Measurements from ENCODE around the gene TCERG1. TPM values are rescaled to one million over a fixed set of nuclear protein-coding genes. Genes with fewer than 3 reads are reported as not detected.

Gene TCERG1
- total RNA-seq, 1 experiment from 2014 or later: 83.5 TPM

DNA sequence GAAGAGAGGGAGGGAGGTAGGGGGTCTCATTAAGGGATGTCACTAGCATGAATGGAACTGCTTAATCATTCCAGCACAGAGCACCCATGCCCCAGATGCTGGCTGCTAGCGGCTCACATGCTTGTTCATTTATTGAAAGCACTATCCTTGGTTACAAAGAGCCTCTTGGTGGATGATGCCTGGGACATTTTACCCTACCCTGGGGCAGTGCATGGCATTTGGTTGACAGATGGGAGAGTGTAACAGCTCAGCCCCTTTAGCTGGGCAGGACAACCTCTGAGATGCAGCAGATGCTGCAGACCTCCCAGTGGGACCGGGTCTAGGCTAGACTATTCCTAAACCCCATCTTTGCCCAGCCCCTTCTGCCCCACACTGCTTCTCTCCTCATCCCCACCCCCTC is 46.9 kb upstream of the TCERG1 start:
- RAD21 ChIA-PET (ENCODE audit: low non-redundant PET in 1 of 2, low total read pairs in 2 of 2, uncharacterized antibody in 2 of 2, unreplicated experiment in 2 of 2): no interaction called here
- CTCF ChIA-PET: no interaction called here
- H3K4me1 ChIP-seq (ENCODE audit: control insufficient read depth in 1 of 2, insufficient read depth in 2 of 2, low read length in 2 of 2): no peaks in the 10 kb centered on the region
- H3K27me3 ChIP-seq (ENCODE audit: insufficient read depth, low read length): peaks cover 10% of the 10 kb centered on the region; the same call in 1 of the 2 replicates
- TF ChIP-seq JUND (IDR thresholded peaks at IDR 0.05) (no peak), SP1 (IDR thresholded peaks at IDR 0.05; ENCODE audit: low read depth) (no peak), POLR2AphosphoS5 (IDR thresholded peaks at IDR 0.05; ENCODE audit: low read depth, low read length) (no peak), EZH2 (IDR thresholded peaks at IDR 0.05) (no peak), EGR1 (IDR thresholded peaks at IDR 0.05; ENCODE audit: low read depth) (no peak), EZH2phosphoT487 (IDR thresholded peaks at IDR 0.05; ENCODE audit: borderline replicate concordance) (no peak), TCF7L2 (IDR thresholded peaks at IDR 0.05; ENCODE audit: borderline replicate concordance, extremely low read depth, insufficient read depth, insufficient read length) (no peak), CBX3 (IDR thresholded peaks at IDR 0.05; ENCODE audit: low read depth) (no peak), CEBPB (IDR thresholded peaks at IDR 0.05; ENCODE audit: low read depth) (no peak), SRF (IDR thresholded peaks at IDR 0.05; ENCODE audit: low read depth) (no peak), POLR2A (IDR thresholded peaks at IDR 0.05; ENCODE audit: borderline replicate concordance, extremely low read depth, insufficient read depth, insufficient read length) (no peak), ZFX (IDR thresholded peaks at IDR 0.05) (no peak)
- TF ChIP-seq, protein P1, sequence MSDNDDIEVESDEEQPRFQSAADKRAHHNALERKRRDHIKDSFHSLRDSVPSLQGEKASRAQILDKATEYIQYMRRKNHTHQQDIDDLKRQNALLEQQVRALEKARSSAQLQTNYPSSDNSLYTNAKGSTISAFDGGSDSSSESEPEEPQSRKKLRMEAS (IDR thresholded peaks at IDR 0.05): no peak
- TF ChIP-seq, protein P2, sequence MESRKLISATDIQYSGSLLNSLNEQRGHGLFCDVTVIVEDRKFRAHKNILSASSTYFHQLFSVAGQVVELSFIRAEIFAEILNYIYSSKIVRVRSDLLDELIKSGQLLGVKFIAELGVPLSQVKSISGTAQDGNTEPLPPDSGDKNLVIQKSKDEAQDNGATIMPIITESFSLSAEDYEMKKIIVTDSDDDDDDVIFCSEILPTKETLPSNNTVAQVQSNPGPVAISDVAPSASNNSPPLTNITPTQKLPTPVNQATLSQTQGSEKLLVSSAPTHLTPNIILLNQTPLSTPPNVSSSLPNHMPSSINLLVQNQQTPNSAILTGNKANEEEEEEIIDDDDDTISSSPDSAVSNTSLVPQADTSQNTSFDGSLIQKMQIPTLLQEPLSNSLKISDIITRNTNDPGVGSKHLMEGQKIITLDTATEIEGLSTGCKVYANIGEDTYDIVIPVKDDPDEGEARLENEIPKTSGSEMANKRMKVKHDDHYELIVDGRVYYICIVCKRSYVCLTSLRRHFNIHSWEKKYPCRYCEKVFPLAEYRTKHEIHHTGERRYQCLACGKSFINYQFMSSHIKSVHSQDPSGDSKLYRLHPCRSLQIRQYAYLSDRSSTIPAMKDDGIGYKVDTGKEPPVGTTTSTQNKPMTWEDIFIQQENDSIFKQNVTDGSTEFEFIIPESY (IDR thresholded peaks at IDR 0.05; ENCODE audit: extremely low read depth, insufficient replicate concordance, low read length): no peak
- no peaks in the 10 kb centered on the region for H3K36me3 ChIP-seq (ENCODE audit: control insufficient read depth in 1 of 2, insufficient read depth in 2 of 2, low read length in 2 of 2)
- no peak overlapping the region for H2AFZ ChIP-seq (ENCODE audit: low read depth, low read length, poor library complexity, severe bottlenecking)
- POLR2A ChIA-PET: no interaction called here
- H3K79me2 ChIP-seq (ENCODE audit: insufficient read depth, low read length): no peaks in the 10 kb centered on the region
- intact Hi-C loops (cut with micrococcal nuclease): no loop called here
- no peak overlapping the region for H3K4me3 ChIP-seq (replicated peaks in 1 of 2; ENCODE audit: low read depth in 1 of 2, low read length in 2 of 2)
- H4K20me1 ChIP-seq (ENCODE audit: insufficient read depth): no peaks in the 10 kb centered on the region
- no TSS peak for BruUV-seq (replicated peaks)
- H3K9me3 ChIP-seq (ENCODE audit: control insufficient read depth in 1 of 2, insufficient read depth in 1 of 2, low read depth in 1 of 2, low read length in 2 of 2): no peaks in the 10 kb centered on the region
- no peaks in the 10 kb centered on the region for H3K9me2 ChIP-seq (ENCODE audit: insufficient read depth)
- no peak for ATAC-seq
- no peak for DNase-seq (ENCODE audit: low read depth, low spot score)
- H3K9ac ChIP-seq (ENCODE audit: low read length): no peak overlapping the region
- no peak overlapping the region for H3K4me2 ChIP-seq (ENCODE audit: low read length)
- H3K27ac ChIP-seq (ENCODE audit: low read depth, low read length): no peak overlapping the region

Data from HCT116 (cell line).